HCT116 (cell line): ENCODE measurements around the gene SUN2. TPM values are rescaled to one million over a fixed set of nuclear protein-coding genes. Genes with fewer than 3 reads are reported as not detected.

Experiments used
- ATAC-seq: fragments of 200-7000 bp; cut with Tn5 transposase; 2 replicates; pipeline ENCODE4 v1.9.1; 2020; ENCODE audit warnings: mild to moderate bottlenecking, moderate library complexity
- BruUV-seq: library from RNA; stranded (reverse); fragments of 400-500 nt; replicated peaks from 2 replicates; lab custom pipeline; 2021; lab: Mats Ljungman, UMichigan
- CTCF ChIA-PET: fragments of 300-600 bp; sonication (Branson Sonifier 250); formaldehyde crosslinking; loops from one replicate; lab custom pipeline; 2021; ENCODE audit warnings: antibody characterized with exemption; lab: Charles Lee
- POLR2A ChIA-PET: fragments of 300-600, 350-600 bp; sonication (Branson Sonifier 250); formaldehyde crosslinking; loops from one replicate; lab custom pipeline; 2021; ENCODE audit warnings: antibody characterized with exemption; lab: Charles Lee
- RAD21 ChIA-PET, 2 experiments: fragments of 300-600 bp; sonication (Branson Sonifier 250); formaldehyde crosslinking; loops; one replicate each; lab custom pipeline; 2023; ENCODE audit warnings: low total read pairs in 2 of 2; ENCODE audit not compliant: uncharacterized antibody in 2 of 2, unreplicated experiment in 2 of 2, low non-redundant PET in 1 of 2; lab: Charles Lee
- DNase-seq: peaks from one replicate; pipeline ENCODE4 v3.0.0-alpha.2; 2010; ENCODE audit warnings: low read depth, low spot score
- H2AFZ ChIP-seq: fragments of 200-600 bp; shearing (Covaris generic), sonication (generic); 2 replicates; pipeline ENCODE4 v1.6.1; 2017; ENCODE audit warnings: low read depth, mixed run types, mixed read lengths, antibody characterized with exemption, low read length; ENCODE audit not compliant: poor library complexity, severe bottlenecking
- H3K27ac ChIP-seq: 2 replicates; pipeline ENCODE4 v1.5.1; 2012; ENCODE audit warnings: low read depth, low read length
- H3K27me3 ChIP-seq: fragments of 200-600 bp; sonication (generic); 2 replicates; pipeline ENCODE4 v1.6.1; 2016; ENCODE audit warnings: mixed run types, low read length, mixed read lengths; ENCODE audit not compliant: insufficient read depth
- H3K36me3 ChIP-seq, 2 experiments: fragments of 200-500 bp in 1 of 2; fragments of 200-600 bp in 1 of 2; sonication (Bioruptor generic) in 1 of 2; sonication (generic) in 1 of 2; 2 replicates each; pipeline versions ENCODE4 v1.5.1 to v1.6.1; 2014 to 2016; ENCODE audit warnings: low read length in 2 of 2, inconsistent platforms in 1 of 2, mixed read lengths in 1 of 2, mixed run types in 1 of 2; ENCODE audit not compliant: insufficient read depth in 2 of 2, control insufficient read depth in 1 of 2
- H3K4me1 ChIP-seq, 2 experiments: fragments of 200-600 bp in 1 of 2; sonication (generic) in 1 of 2; 2 replicates each; pipeline versions ENCODE4 v1.5.1 to v1.6.1; 2012 to 2017; ENCODE audit warnings: low read length in 2 of 2, inconsistent platforms in 1 of 2, mild to moderate bottlenecking in 1 of 2, mixed read lengths in 1 of 2, mixed run types in 1 of 2, moderate library complexity in 1 of 2; ENCODE audit not compliant: insufficient read depth in 2 of 2, control insufficient read depth in 1 of 2
- H3K4me2 ChIP-seq: fragments of 200-600 bp; sonication (generic); 2 replicates; pipeline ENCODE4 v1.6.1; 2017; ENCODE audit warnings: mixed run types, low read length, mixed read lengths
- H3K4me3 ChIP-seq, 2 experiments: fragments of 200-600 bp in 1 of 2; sonication (generic) in 1 of 2; replicated peaks in 1 of 2; 2 replicates each; pipeline ENCODE4 v1.5.1; 2011 to 2016; ENCODE audit warnings: low read length in 2 of 2, control low read depth in 1 of 2, low read depth in 1 of 2, mild to moderate bottlenecking in 1 of 2, mixed read lengths in 1 of 2, mixed run types in 1 of 2
- H3K79me2 ChIP-seq: fragments of 200-600 bp; sonication (generic); 2 replicates; pipeline ENCODE4 v1.6.1; 2017; ENCODE audit warnings: mild to moderate bottlenecking, mixed run types, low read length, moderate library complexity, mixed read lengths; ENCODE audit not compliant: insufficient read depth
- H3K9ac ChIP-seq: fragments of 200-600 bp; sonication (generic); 2 replicates; pipeline ENCODE4 v1.6.1; 2016; ENCODE audit warnings: low read length, mixed read lengths
- H3K9me2 ChIP-seq: fragments of 200-600 bp; sonication (generic), shearing (Covaris generic); 2 replicates; pipeline ENCODE4 v1.6.1; 2017; ENCODE audit warnings: mixed run types, mild to moderate bottlenecking, moderate library complexity; ENCODE audit not compliant: insufficient read depth
- H3K9me3 ChIP-seq, 2 experiments: fragments of 200-500 bp in 1 of 2; fragments of 200-600 bp in 1 of 2; sonication (Bioruptor generic) in 1 of 2; sonication (generic) in 1 of 2; 2 replicates each; pipeline ENCODE4 v1.6.1; 2014 to 2017; ENCODE audit warnings: low read length in 2 of 2, mixed read lengths in 2 of 2, inconsistent platforms in 1 of 2, low read depth in 1 of 2, mild to moderate bottlenecking in 1 of 2, mixed run types in 1 of 2, moderate library complexity in 1 of 2; ENCODE audit not compliant: control insufficient read depth in 1 of 2, insufficient read depth in 1 of 2
- H4K20me1 ChIP-seq: fragments of 200-600 bp; sonication (generic), shearing (Covaris generic); 2 replicates; pipeline ENCODE4 v1.6.1; 2017; ENCODE audit warnings: mixed run types, mild to moderate bottlenecking, moderate library complexity; ENCODE audit not compliant: insufficient read depth
- CEBPB ChIP-seq: IDR thresholded peaks from 2 replicates; pipeline ENCODE4 v1.6.1; 2012; ENCODE audit warnings: low read depth
- ELF1 ChIP-seq: IDR thresholded peaks from 2 replicates; pipeline ENCODE4 v1.6.1; 2012; ENCODE audit warnings: low read depth, borderline replicate concordance
- EZH2 ChIP-seq: fragments of 200-600 bp; sonication (generic); IDR thresholded peaks from 2 replicates; pipeline ENCODE4 v1.6.1; 2017; ENCODE audit warnings: antibody characterized with exemption, mixed run types
- FOSL1 ChIP-seq: IDR thresholded peaks from 2 replicates; pipeline ENCODE4 v1.6.1; 2012; ENCODE audit warnings: low read depth
- JUND ChIP-seq: IDR thresholded peaks from 2 replicates; pipeline ENCODE4 v1.6.1; 2012
- POLR2AphosphoS5 ChIP-seq: IDR thresholded peaks from 2 replicates; pipeline ENCODE4 v1.6.1; 2011; ENCODE audit warnings: mild to moderate bottlenecking, low read depth, low read length, moderate library complexity
- SP1 ChIP-seq: IDR thresholded peaks from 2 replicates; pipeline ENCODE4 v1.6.1; 2012; ENCODE audit warnings: low read depth
- SRF ChIP-seq: IDR thresholded peaks from 2 replicates; pipeline ENCODE4 v1.6.1; 2012; ENCODE audit warnings: low read depth
- TCF7L2 ChIP-seq: IDR thresholded peaks from 2 replicates; pipeline ENCODE4 v1.7.0; 2011; ENCODE audit warnings: borderline replicate concordance, inconsistent platforms; ENCODE audit not compliant: insufficient read depth, insufficient read length; ENCODE audit errors: extremely low read depth
- intact Hi-C: fragments of 100-400 bp; cut with micrococcal nuclease; formaldehyde crosslinking; loops from 2 replicates; pipeline ENCODE4 v1.10.0; 2022
- total RNA-seq: library from RNA; stranded (reverse); gene quantifications from one replicate; pipeline ENCODE4 v1.2.1, GENCODE V29; 2021; ENCODE audit not compliant: unreplicated experiment

Gene SUN2
- total RNA-seq, 1 experiment from 2014 or later, result 71.6 TPM

DNA sequence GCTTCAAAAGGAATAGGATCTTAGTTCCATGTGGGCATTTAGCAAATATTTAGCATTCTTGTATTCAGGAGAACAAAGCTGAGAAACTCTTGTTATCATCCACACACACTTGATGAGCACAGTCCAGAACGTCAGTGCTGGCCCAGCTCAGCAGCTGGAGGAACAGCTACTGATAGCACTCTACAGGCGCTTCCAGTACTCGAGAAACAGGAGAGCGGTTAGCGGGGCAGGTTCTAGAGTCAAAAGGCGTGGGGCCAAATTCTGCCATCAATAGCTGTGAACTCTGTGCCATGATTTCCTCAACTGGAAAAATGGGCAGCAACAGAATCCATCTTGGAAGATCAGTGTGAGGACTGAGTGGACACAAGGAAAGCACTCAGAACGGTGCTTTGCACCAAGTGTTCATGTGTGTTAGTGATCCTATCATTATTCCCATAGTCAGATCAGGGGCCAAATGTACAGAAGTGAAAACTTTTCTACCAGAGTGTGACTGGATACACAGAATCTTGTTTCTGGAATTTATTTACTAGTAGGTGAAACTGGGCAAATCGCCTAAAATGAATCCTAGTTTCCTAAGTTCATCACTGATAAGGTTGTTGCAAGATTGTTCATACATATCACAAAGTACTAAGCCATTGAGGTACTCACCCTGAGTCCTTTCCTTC, 58.2 kb downstream of the SUN2 start:
- Histone ChIP-seq H3K79me2 (peaks cover 79% of the 10 kb centered on the region), H3K9me3 (no peaks in the 10 kb centered on the region), H3K4me3 (peak overlapping the region in 1 of 2 experiments; percentile 26; a peak in 2 of 4 replicates), H3K36me3 (peaks cover 2 to 18% of the 10 kb centered on the region in 2 experiments; a peak in 2 of 4 replicates), H3K9ac (peak overlapping the region; percentile 50), H2AFZ (no peak overlapping the region), H3K4me1 (peaks cover 33 to 63% of the 10 kb centered on the region in 2 experiments), H4K20me1 (no peaks in the 10 kb centered on the region), H3K4me2 (peak overlapping the region; percentile 95), H3K27ac (peak overlapping the region; percentile 66), H3K9me2 (no peaks in the 10 kb centered on the region), H3K27me3 (no peaks in the 10 kb centered on the region)
- BruUV-seq, result no TSS peak
- ATAC-seq (no peak), DNase-seq (no peak)
- CTCF ChIA-PET, result interaction anchor here (1.2 to 1.6 kb wide), 4 partner anchors 16 to 645 kb away, joined by 3 to 10 read pairs (median 4); partner anchors contain the start of gene TOMM22
- RAD21 ChIA-PET, result no interaction called here
- TF ChIP-seq POLR2AphosphoS5, result no peak
- no peak for TF ChIP-seq ELF1
- TF ChIP-seq SP1, result no peak
- no peak for TF ChIP-seq EZH2
- no peak for TF ChIP-seq CEBPB
- no peak for TF ChIP-seq JUND
- no peak for TF ChIP-seq SRF
- TF ChIP-seq TCF7L2, result no peak
- no peak for TF ChIP-seq FOSL1
- POLR2A ChIA-PET, result interaction anchor here (1.2 to 4.0 kb wide), 4 partner anchors 8 to 14 kb away, joined by 3 to 26 read pairs (median 8); partner anchors contain the start of genes GTPBP1 and TOMM22
- intact Hi-C loops, result no loop called here
